ENCODE results near the gene SIAE.

Gene SIAE

DNA sequence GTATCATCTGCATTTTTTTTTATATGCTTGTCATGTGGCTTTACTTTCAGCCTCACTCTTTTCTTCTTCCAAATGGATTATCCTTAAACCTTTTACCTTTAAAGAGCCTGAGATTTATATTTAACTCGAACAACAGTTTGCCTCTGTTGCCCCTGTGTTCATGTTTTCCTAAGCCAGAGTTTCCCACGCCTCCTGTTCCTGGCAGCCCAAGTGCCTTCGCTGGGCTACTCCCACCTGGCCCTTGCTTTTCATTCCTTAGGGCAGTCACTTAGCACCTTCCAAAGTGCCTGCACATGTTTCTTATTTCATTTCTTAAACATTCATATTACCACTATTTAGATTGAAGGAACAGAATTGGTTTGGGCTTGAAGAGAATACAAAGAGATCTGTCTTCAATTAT lies 37.6 kb downstream of the SIAE start:
- H3K27me3 ChIP-seq (ENCODE audit: insufficient read depth, low read length), result no peaks in the 10 kb centered on the region
- H3K36me3 ChIP-seq (ENCODE audit: insufficient read depth, low read length), result peaks cover 74% of the 10 kb centered on the region
- no peak overlapping the region for H2AFZ ChIP-seq (ENCODE audit: low read depth, low read length)
- H3K9me3 ChIP-seq (ENCODE audit: low read length), result peaks cover 3% of the 10 kb centered on the region
- no peaks in the 10 kb centered on the region for H3K4me1 ChIP-seq (ENCODE audit: insufficient read depth, low read length)
- H3K4me3 ChIP-seq (ENCODE audit: low read length), result no peak overlapping the region

DNA sequence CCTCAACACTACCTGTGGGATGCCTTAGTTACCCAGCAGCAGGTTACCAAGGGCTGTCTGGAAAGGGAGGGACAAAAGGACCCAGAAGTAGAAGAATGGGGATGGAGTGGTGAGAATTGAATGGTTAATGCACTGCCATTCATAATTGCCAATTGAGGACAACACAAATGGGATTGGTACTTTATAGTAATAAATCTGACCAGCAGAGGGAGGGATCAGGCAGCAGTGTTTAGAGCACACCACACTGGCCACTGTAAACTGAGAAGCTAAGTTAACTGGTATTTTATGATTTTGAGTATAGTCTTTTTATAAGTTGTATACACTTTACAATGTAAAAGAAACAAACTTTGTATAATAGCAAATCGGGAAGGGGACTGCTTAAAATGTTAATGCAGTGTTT lies 40.2 kb downstream of the SIAE start:
- H3K36me3 ChIP-seq (ENCODE audit: insufficient read depth, low read length), result peaks cover 80% of the 10 kb centered on the region
- H3K4me3 ChIP-seq (ENCODE audit: low read length), result no peak overlapping the region
- H3K27me3 ChIP-seq (ENCODE audit: insufficient read depth, low read length), result no peaks in the 10 kb centered on the region
- H3K4me1 ChIP-seq (ENCODE audit: insufficient read depth, low read length), result no peaks in the 10 kb centered on the region
- no peak overlapping the region for H2AFZ ChIP-seq (ENCODE audit: low read depth, low read length)
- no peaks in the 10 kb centered on the region for H3K9me3 ChIP-seq (ENCODE audit: low read length)

DNA sequence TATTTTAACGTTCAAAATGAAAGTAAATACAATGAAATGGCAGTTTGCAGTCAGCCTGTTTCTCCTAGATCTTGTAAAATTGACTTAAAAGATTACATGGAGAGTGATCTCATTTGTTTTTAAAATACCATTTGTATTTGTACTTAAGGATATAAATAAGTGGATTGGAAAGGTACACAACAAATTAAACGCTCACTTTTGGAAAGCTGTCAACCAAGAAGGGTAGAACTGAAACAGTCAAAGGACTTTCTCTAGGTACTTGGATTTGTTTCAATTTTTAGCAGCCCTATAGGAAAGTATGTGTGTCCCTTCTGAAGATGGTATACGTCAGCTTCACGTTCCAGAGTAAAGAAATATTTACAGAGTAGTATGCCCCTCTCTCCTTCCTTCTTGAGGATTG lies 43.6 kb downstream of the SIAE start:
- H3K36me3 ChIP-seq (ENCODE audit: insufficient read depth, low read length), result peaks cover 73% of the 10 kb centered on the region
- no peak overlapping the region for H3K4me3 ChIP-seq (ENCODE audit: low read length)
- H3K4me1 ChIP-seq (ENCODE audit: insufficient read depth, low read length), result no peaks in the 10 kb centered on the region
- no peaks in the 10 kb centered on the region for H3K27me3 ChIP-seq (ENCODE audit: insufficient read depth, low read length)
- H2AFZ ChIP-seq (ENCODE audit: low read depth, low read length), result no peak overlapping the region
- H3K9me3 ChIP-seq (ENCODE audit: low read length), result no peaks in the 10 kb centered on the region

DNA sequence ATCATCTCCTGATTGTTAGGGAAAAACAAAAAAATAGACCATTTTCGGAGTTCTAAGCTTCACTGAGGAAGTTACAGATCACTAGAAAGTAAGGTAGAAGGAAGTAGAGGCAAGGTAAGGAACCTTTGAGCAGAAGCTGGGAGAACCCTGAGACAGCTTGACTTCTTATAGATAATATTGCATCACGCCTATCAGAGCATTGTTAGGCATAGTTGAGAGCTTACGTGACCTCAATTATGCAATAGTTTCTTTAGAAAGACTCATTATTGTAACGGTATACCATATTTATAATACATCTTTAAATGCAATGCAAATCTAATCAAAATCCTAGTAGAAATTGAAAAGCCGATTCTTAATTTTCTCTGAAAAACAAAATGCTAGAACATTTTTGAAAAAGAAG lies 46.0 kb downstream of the SIAE start:
- no peak overlapping the region for H2AFZ ChIP-seq (ENCODE audit: low read depth, low read length)
- H3K4me1 ChIP-seq (ENCODE audit: insufficient read depth, low read length), result peaks cover 8% of the 10 kb centered on the region
- H3K36me3 ChIP-seq (ENCODE audit: insufficient read depth, low read length), result peaks cover 60% of the 10 kb centered on the region
- H3K9me3 ChIP-seq (ENCODE audit: low read length), result no peaks in the 10 kb centered on the region
- no peak overlapping the region for H3K4me3 ChIP-seq (ENCODE audit: low read length)
- H3K27me3 ChIP-seq (ENCODE audit: insufficient read depth, low read length), result no peaks in the 10 kb centered on the region

DNA sequence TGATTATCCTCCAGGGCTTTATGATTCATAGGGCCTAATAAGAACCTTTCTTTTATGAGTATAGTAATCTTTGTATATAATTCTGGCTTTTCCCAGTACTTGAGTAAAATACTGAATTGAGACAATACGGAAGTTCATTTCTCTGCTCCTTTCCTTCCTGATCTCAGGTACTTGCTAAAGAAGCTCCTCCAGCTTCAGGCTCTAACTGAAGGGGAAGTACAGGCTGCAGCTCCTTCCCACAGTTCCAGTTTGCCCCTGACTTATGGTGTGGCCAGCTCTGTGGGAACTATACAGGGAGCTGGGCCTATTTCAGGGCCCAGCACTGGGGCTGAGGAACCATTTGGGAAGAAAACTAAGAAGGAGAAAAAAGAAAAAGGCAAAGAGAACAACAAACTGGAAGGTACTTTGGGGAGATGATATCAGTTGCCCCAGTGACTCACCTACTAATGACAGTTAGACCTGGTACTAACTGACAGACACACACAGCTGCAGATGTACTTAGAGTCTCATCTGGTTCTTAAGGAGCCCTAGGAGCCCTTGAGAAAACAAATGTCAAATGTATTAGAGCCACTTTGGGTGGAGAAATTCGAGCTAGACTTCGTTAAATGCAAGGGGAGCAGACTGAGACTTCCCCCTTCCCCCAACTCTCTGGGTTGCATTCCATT lies 47.9 kb downstream of the SIAE start:
- Histone ChIP-seq H3K9me3 (ENCODE audit: low read length) (no peaks in the 10 kb centered on the region), H3K4me3 (ENCODE audit: low read length) (no peak overlapping the region), H3K36me3 (ENCODE audit: insufficient read depth, low read length) (peaks cover 41% of the 10 kb centered on the region), H3K4me1 (ENCODE audit: insufficient read depth, low read length) (peaks cover 11% of the 10 kb centered on the region), H3K27me3 (ENCODE audit: insufficient read depth, low read length) (no peaks in the 10 kb centered on the region), H2AFZ (ENCODE audit: low read depth, low read length) (no peak overlapping the region)

DNA sequence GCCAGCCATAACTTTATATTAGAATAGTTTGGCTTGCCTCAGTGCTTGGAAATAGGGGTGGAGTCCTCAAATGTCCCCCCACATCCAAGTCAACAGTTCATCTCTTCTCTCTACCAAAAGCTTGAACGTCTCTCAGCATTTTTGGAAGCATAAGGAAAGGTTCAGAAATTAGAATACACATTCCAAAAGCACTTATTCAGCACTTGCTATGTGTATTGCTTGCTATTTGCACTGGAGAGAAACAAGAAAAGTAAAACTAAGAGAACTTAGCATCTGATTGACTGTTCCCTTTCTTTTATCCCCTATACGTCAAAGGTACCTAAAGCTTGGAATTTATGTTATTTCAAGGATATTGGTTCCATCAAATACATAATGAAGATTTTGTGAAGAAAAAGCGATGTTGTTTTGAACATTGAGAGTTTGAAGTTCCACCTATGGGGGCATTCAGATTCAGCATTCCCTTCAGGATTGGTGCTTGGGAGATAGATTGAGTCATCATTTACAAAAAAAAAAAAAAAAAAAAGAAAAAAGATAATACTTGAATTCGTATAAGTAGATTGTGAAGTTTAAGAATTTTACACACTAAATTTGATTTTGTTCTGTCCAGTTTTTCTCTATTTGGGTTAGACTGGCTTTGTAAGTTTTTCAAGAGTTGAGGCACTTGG lies 49.5 kb downstream of the SIAE start:
- Histone ChIP-seq H2AFZ (ENCODE audit: low read depth, low read length) (no peak overlapping the region), H3K4me1 (ENCODE audit: insufficient read depth, low read length) (peaks cover 11% of the 10 kb centered on the region), H3K36me3 (ENCODE audit: insufficient read depth, low read length) (peaks cover 30% of the 10 kb centered on the region), H3K4me3 (ENCODE audit: low read length) (peak overlapping the region; percentile 80), H3K27me3 (ENCODE audit: insufficient read depth, low read length) (peaks cover 6% of the 10 kb centered on the region), H3K9me3 (ENCODE audit: low read length) (no peaks in the 10 kb centered on the region)

DNA sequence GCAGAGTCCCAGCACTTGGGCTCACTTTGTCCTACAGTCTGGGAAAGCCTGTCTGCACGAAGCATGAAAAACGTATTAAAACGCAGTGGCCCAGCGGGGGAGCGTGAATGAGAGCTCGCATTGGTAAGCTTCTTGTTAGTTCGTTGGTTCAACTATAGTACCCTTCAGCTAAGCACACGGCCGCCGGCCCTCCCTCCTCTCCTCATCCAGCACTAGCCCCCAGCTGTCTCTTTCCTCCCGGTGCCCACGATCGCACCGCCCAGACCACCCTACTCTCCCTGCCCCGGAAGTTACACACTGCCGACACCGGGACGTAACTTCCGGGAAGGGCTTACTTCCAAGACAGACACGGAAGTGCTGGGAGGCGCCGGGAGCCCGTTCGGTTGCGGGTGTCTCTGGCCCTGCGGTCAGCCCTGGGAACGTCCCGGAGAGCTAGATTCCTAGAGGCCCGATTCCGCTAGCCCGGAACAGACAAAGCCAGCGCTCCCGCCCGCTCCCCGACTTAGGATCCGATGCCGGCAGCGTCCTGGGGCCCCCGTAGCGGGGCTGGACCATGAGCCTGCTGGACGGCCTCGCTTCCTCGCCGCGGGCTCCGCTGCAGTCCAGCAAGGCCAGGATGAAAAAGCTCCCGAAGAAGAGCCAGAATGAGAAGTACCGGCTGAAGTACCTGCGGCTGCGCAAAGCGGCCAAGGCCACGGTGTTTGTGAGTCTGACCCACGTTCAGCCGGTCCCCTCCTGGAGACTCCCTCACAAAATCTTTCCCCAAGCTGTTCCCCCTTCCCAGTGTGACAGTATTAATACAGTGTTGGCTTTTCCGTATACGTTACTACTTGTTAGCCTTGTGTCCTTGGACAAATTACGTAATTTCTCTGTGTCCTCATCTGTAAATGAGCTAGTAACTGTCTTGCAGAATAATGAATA lies 50.7 kb downstream of the SIAE start, which contains the start of gene TBRG1:
Gene TBRG1, plus strand, starts transcription at position 334 of the 921 bp plus-strand sequence. Its CDS starts 220 bp downstream, at position 554.
- no peaks in the 10 kb centered on the region for H3K9me3 ChIP-seq (ENCODE audit: low read length)
- H3K27me3 ChIP-seq (ENCODE audit: insufficient read depth, low read length), result peaks cover 6% of the 10 kb centered on the region
- H3K36me3 ChIP-seq (ENCODE audit: insufficient read depth, low read length), result peaks cover 26% of the 10 kb centered on the region
- peaks cover 11% of the 10 kb centered on the region for H3K4me1 ChIP-seq (ENCODE audit: insufficient read depth, low read length)
- H3K4me3 ChIP-seq (ENCODE audit: low read length), result peak within 1 kb of the TSS; percentile 80
- H2AFZ ChIP-seq (ENCODE audit: low read depth, low read length), result peak within 1 kb of the TSS; percentile 36

DNA sequence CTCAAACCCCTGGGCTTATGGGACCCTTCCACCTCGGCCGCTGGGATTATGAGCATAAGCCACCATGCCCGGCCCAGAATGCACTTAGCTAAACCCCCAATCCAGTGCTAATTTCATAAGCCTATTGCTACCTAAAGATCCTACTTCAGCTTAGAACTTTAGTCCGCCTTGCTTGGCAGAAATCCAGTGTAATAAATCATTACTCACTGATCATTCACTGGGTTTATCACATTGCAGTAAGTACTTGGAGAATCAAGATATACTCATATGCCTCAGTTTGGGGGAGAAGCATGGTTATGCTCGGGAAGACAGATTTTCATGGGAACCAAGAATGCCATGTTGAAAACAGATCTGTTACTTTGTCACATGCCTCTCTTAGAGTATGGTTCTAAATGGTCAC lies 54.7 kb downstream of the SIAE start:
- no peak overlapping the region for H2AFZ ChIP-seq (ENCODE audit: low read depth, low read length)
- no peak overlapping the region for H3K4me3 ChIP-seq (ENCODE audit: low read length)
- no peaks in the 10 kb centered on the region for H3K36me3 ChIP-seq (ENCODE audit: insufficient read depth, low read length)
- peaks cover 8% of the 10 kb centered on the region for H3K4me1 ChIP-seq (ENCODE audit: insufficient read depth, low read length)
- H3K27me3 ChIP-seq (ENCODE audit: insufficient read depth, low read length), result peaks cover 9% of the 10 kb centered on the region
- no peaks in the 10 kb centered on the region for H3K9me3 ChIP-seq (ENCODE audit: low read length)

DNA sequence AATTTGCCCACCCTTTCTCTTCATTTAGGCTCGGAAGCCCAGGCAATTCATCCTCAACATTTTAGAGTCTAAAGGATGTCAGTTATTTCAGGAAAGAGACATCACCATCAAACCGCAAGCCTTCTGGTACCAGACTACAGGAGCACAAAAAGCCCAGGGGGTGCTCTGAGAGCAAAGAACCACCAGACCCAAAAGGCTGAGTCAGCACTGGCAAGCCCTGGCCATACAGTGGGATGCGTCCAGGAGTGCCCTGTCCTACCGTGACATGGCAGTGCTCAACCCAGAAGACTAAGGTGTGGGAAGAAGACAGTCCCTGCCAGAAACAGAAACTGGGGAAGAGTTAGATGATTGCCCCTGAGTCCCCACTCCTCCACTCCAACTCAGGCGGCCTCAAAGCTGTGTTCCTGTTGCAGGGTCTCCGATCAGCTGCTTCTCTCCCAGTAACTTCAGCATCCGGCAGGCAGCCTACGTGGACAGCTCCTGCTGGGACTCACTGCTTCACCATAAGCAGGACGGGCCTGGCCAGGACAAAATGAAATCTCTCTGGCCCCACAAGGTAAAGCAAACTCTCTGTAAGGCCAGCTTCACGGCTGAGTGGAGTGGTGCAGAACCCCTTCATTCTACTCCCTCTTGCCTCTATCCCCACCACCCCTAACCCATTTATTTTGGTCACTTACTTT lies 60.8 kb downstream of the SIAE start:
- no peak overlapping the region for H3K4me3 ChIP-seq (ENCODE audit: low read length)
- peaks cover 16% of the 10 kb centered on the region for H3K27me3 ChIP-seq (ENCODE audit: insufficient read depth, low read length)
- H3K36me3 ChIP-seq (ENCODE audit: insufficient read depth, low read length), result no peaks in the 10 kb centered on the region
- no peak overlapping the region for H2AFZ ChIP-seq (ENCODE audit: low read depth, low read length)
- no peaks in the 10 kb centered on the region for H3K9me3 ChIP-seq (ENCODE audit: low read length)
- no peaks in the 10 kb centered on the region for H3K4me1 ChIP-seq (ENCODE audit: insufficient read depth, low read length)

DNA sequence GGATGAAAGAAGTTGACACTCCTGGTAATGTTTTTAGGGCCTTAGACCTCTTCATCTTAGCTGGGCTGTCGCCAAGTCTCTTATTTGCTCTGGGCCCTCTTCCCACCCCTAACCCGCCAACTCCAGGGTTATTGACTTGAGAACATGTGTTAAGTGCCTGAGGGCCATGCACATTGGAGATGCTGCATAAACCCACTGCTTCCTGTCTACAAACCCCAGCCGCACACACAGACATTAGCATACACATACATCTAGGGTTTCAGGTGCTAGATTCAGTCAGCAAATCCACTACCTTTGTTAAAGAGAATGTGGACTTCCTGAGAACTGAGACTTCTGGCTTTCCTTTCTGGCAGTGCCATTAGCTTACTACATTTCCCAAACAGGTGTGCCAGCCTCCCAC lies 61.5 kb downstream of the SIAE start:
- no peaks in the 10 kb centered on the region for H3K36me3 ChIP-seq (ENCODE audit: insufficient read depth, low read length)
- H3K4me1 ChIP-seq (ENCODE audit: insufficient read depth, low read length), result no peaks in the 10 kb centered on the region
- peaks cover 13% of the 10 kb centered on the region for H3K27me3 ChIP-seq (ENCODE audit: insufficient read depth, low read length)
- H3K9me3 ChIP-seq (ENCODE audit: low read length), result no peaks in the 10 kb centered on the region
- H2AFZ ChIP-seq (ENCODE audit: low read depth, low read length), result no peak overlapping the region
- no peak overlapping the region for H3K4me3 ChIP-seq (ENCODE audit: low read length)

DNA sequence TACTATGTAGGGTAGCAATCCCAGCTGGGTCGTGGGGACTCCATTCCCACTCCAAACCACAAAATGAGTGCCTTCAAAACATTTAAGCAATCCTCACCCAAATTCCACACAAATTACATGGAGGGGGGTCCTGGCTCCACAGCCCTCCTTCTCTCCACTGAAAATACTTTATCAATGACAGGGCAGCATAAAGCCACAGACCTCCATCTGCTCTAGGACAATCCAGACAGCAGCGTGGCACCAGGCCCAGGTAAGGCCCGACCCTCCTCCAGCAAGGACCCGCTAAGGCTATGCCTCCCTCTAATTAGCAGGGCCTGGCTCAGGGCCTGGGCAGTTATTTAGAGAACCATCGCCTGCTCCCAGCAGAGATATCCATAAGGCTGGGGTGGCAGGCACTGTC lies 62.5 kb downstream of the SIAE start, which contains the start of gene PANX3:
Gene PANX3, plus strand, starts transcription at position 365 of the 400 bp plus-strand sequence. CDS start 129 bp downstream, outside the sequence.
- Histone ChIP-seq H2AFZ (ENCODE audit: low read depth, low read length) (no peak within 1 kb of the TSS), H3K9me3 (ENCODE audit: low read length) (no peaks in the 10 kb centered on the region), H3K36me3 (ENCODE audit: insufficient read depth, low read length) (no peaks in the 10 kb centered on the region), H3K4me3 (ENCODE audit: low read length) (no peak within 1 kb of the TSS), H3K27me3 (ENCODE audit: insufficient read depth, low read length) (peaks cover 13% of the 10 kb centered on the region), H3K4me1 (ENCODE audit: insufficient read depth, low read length) (no peaks in the 10 kb centered on the region)

DNA sequence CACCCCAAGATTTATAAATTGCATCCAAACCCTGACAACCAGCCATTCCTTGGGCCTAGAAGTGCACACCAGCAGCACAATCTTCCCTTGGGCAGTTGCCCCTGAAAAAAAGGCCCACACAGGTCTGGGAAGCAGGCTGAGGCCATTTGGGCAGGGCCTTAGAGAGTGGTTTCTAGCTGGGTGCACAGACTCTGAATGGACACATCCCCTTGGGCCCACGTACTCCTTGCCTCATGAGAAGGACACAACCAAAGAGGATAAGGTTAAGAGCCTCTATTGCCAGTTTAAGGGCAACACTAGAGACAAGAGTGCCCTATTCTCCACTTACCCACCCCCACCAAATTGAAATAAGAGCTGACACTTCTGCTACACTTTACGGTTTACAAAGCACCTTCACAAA lies 63.2 kb downstream of the SIAE start:
- no peaks in the 10 kb centered on the region for H3K36me3 ChIP-seq (ENCODE audit: insufficient read depth, low read length)
- no peaks in the 10 kb centered on the region for H3K9me3 ChIP-seq (ENCODE audit: low read length)
- H3K27me3 ChIP-seq (ENCODE audit: insufficient read depth, low read length), result peaks cover 13% of the 10 kb centered on the region
- H2AFZ ChIP-seq (ENCODE audit: low read depth, low read length), result no peak overlapping the region
- H3K4me1 ChIP-seq (ENCODE audit: insufficient read depth, low read length), result no peaks in the 10 kb centered on the region
- H3K4me3 ChIP-seq (ENCODE audit: low read length), result no peak overlapping the region
